SH-SY5Y (cell line): ENCODE results near the gene RAPGEF3.

Experiments
- GATA2 ChIP-seq: IDR thresholded peaks from 2 replicates; pipeline ENCODE4 v1.6.1; 2011; ENCODE audit warnings: mild to moderate bottlenecking, low read depth, low read length
- GATA3 ChIP-seq: IDR thresholded peaks from 2 replicates; pipeline ENCODE4 v1.6.1; 2011; ENCODE audit warnings: low read depth, mild to moderate bottlenecking, low read length, moderate library complexity

RAPGEF3 gene, protein sequence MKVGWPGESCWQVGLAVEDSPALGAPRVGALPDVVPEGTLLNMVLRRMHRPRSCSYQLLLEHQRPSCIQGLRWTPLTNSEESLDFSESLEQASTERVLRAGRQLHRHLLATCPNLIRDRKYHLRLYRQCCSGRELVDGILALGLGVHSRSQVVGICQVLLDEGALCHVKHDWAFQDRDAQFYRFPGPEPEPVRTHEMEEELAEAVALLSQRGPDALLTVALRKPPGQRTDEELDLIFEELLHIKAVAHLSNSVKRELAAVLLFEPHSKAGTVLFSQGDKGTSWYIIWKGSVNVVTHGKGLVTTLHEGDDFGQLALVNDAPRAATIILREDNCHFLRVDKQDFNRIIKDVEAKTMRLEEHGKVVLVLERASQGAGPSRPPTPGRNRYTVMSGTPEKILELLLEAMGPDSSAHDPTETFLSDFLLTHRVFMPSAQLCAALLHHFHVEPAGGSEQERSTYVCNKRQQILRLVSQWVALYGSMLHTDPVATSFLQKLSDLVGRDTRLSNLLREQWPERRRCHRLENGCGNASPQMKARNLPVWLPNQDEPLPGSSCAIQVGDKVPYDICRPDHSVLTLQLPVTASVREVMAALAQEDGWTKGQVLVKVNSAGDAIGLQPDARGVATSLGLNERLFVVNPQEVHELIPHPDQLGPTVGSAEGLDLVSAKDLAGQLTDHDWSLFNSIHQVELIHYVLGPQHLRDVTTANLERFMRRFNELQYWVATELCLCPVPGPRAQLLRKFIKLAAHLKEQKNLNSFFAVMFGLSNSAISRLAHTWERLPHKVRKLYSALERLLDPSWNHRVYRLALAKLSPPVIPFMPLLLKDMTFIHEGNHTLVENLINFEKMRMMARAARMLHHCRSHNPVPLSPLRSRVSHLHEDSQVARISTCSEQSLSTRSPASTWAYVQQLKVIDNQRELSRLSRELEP

DNA sequence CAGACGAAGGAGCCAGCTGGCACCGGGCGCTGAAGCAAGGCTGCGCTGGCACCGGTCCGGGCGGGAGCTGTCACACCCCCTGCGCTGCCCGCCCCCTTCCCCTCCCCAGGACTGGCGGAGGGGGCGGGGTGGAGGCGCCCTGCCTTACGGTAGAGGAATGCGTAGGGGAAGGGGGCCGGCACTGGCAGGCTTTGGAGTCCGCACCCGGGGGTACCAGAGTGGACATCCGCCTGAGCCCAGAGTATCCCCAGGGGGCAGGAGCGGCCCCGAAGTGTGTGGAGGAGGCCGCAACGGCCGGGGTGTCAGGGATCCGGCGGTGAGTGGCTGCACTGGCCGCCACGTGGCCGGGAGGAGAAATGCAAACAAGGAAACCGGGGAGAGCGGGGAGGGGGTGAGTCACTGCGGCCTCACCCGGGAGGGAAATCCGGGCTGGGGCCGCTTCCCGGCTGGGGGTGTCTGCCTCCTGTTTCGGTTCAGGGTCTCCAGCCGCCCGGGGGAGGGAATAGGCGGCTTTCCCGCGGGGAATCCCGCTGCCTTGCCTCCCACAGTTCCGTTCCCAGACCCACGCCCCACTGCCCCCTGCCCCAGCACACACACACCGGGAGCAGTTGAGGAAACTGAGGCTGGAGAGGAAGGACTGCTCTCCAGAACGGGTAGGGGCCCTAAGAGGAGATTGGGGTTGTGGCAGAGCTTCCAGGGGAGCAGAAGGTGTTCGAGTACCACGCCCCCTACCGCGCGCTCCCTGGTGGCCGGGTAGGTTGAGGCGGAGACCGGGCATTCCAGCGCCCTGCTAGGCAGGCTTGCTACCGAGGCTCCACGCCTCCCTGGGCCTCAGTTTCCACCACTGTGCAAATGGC lies at the start of gene RAPGEF3:
TSS of gene RAPGEF3 (minus strand) at position 47 of the 857 bp plus-strand sequence. CDS start 324 bp downstream, outside the sequence.
- no peak for TF ChIP-seq GATA3
- no peak for TF ChIP-seq GATA2

DNA sequence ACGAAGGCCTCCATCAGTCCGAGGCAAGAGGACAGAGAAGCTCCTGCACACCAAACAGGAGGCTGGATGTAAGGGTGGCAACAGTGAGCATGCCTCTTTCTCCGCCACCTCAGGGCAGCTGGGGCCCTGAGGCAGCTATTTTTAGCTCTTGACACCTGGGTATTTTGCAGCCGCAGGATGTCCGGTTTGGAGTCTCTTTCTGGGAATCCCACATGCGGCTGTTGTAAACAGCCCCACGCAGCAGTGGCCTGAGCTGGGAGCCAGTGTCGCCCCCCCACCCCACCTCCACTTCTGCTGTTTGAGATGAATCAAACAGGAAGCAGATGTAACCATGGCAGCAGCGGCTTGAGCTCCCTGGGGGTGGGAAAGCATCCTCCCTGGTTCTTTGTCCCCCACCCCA lies 49.4 kb upstream of the RAPGEF3 start:
- no peak for TF ChIP-seq GATA2
- TF ChIP-seq GATA3 = no peak

- TF ChIP-seq GATA2 = no peak
- TF ChIP-seq GATA3 = no peak
Measured at GRCh38 chr12:47807338-47807737, 48.7 kb upstream of the RAPGEF3 start.

DNA sequence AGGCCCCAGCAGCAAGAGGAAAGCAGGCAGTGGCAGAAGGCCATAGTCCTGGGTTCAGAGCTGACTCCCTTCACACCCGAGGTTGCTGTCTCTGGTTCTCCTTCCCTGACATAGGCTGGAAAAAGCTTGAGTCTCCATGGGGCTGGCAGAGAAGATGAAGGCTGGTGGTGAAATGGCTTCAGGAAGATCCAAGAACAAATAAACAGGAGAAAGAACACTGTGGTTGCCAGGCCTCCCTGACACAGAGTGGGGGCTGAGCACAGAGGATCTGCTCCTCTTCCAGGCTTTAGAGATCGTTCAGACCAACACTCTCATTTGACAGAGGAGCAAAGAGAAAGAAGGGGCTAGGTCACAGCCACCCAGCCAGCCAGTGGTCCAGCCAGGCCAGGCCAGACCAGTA lies 46.7 kb upstream of the RAPGEF3 start:
- TF ChIP-seq GATA2 = no peak
- no peak for TF ChIP-seq GATA3

- TF ChIP-seq GATA2 (no peak), GATA3 (no peak)
Measured at GRCh38 chr12:47804171-47804570, 45.5 kb upstream of the RAPGEF3 start.

- no peak for TF ChIP-seq GATA2
- TF ChIP-seq GATA3 = no peak
Measured at GRCh38 chr12:47803191-47803875, 44.7 kb upstream of the RAPGEF3 start.

GRCh38 chr12:47802312-47802711 lies 43.6 kb upstream of the RAPGEF3 start:
- peak; percentile 56; the same call in 1 of the 2 replicates for TF ChIP-seq GATA2
- no peak for TF ChIP-seq GATA3

- no peak for TF ChIP-seq GATA2
Measured at GRCh38 chr12:47801904-47802246, 43.2 kb upstream of the RAPGEF3 start.

DNA sequence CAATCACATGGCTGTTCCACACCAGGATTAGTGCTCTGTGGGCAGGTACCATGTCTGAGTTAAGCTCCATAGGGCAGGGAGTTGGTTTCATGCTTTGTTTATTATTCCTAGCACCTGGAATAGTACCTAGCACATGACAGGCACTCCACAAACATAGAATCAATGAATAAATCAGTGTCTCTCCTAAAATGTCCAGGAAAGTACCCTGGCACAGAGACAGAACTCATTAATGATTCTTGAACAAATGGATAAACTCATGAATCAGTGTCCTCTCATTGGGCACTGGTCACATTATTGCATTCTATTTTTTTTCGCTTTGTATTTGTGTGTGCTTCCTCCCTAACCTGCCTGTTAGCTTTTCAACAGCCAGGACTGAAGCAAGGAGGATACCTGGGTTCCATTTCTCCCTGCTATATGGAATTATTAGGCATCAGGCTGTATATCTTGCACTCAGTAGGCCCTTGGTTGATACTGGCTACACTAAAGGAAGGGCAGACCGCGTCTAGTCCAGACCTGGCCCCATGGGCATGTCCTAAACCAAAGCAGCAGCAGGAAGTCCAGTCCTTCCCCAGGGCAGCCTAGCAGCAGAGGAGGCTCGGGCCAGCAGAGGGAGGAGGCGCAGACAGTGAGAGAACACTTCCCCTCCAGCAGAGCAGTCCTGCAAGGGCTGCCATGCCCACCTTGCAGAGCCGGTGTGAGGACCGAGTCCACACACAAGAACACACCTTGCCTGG lies 42.7 kb upstream of the RAPGEF3 start:
- TF ChIP-seq GATA2 = no peak
- no peak for TF ChIP-seq GATA3

DNA sequence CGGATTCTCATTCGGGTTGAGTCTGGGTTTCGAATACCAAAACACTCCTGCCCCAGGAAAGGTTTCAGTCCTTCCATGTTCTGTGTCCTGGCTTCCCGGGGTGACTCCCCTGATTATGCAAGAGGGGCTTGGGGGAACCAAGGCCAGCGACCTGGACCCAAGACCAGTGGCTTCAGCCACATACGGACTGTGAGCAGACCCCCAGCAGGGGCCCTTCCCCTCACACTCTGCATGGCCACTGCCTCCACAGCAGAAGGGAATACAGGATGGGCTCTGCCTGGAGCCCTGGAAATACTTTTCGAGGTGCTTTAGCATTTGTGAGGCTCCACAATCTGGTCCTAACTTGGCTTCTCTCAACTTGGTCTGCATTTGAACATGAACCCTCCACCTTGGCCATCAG lies 41.9 kb upstream of the RAPGEF3 start:
- no peak for TF ChIP-seq GATA3
- TF ChIP-seq GATA2 = no peak

DNA sequence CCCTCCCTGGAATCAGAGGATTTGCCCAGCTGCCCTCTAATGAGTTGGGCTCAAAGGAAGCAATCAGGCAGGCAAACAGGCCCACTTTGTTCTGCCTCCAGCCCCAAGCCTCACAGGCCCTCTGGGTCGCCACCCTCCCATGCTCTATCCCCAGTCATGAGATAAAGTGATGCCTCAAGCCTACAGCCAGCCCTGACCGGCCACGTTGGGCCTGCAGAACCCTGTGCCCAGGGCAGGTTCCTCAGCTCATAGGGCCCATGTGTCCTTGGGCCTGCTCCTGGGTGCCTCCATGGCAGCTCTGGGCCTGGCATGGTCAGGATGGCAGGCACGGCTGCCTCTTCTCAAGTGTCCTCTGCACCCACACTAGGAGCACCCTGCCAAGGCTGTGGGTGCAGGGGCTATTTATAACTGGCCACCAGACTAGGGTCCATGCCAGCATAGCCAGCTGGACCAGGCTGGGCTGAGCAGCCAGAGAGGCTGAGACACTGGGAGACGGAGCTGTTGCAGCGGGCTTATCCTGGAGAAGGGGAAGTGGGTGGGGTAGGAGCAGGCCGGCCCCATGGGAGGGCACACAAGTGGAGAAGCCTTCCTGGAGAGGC lies 40.8 kb upstream of the RAPGEF3 start:
- TF ChIP-seq GATA3 (no peak), GATA2 (no peak)

DNA sequence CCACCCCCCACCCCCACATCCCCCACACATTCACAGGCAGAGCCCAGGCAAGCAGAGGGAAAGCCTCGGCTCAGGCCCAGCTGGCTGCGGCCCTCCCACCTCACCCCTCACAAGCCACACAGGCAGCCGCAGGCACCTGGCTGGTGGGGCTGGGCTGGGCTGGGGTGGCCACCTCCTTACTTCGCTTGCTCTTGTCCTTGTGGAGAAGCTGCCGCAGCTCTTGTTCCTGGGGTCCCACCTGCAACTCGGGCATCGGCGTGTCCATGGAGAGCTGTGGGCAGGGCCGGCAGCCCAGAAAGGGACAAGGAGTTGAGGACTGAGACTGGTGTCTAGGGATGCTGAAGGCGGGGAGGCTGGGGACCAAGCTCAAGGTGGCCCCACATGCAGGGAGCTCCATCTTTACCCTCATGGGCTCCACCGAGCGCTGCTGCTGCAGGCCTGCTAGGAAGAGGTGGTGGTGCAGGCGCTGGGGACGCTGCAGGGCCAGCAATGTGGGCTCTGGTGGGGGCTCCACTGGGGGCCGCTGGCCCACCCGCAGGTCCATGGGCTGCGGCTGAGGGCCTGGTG lies 39.8 kb upstream of the RAPGEF3 start:
- TF ChIP-seq GATA2 (no peak), GATA3 (no peak)

- TF ChIP-seq GATA2 (no peak), GATA3 (no peak)
Measured at GRCh38 chr12:47797441-47797840, 38.8 kb upstream of the RAPGEF3 start.
